ENCODE data around the gene MYF5. TPM values are rescaled to one million over a fixed set of nuclear protein-coding genes. Genes with fewer than 3 reads are reported as not detected.

Gene MYF5
- not detected in 2 replicates for total RNA-seq (2013; cell fraction: nucleolus; rRNA removed)
- not detected in 2 replicates for total RNA-seq (2014; rRNA removed)
- total RNA-seq (2014; rRNA removed; fragmentation: Illumina TruSeq; extraction: Trizol): not detected in 2 replicates
- not detected in 2 replicates for total RNA-seq (2021)
- not detected for polyA plus RNA-seq (2011; ENCODE audit: low read depth)
- polyA plus RNA-seq (2011; rRNA removed): not detected in 2 replicates
- polyA plus RNA-seq (2011; cell fraction: cytosol; rRNA removed): not detected in 2 replicates
- not detected in 2 replicates for polyA plus RNA-seq (2011; cell fraction: nucleus; rRNA removed)
- not detected in 2 replicates for polyA plus RNA-seq (2012)
- not detected in 2 replicates for polyA plus RNA-seq (2014; fragmentation: Illumina TruSeq; extraction: Trizol)
- polyA plus RNA-seq (2014; fragmentation: Nextera tagmentation; extraction: Ambion mirVana): not detected
- polyA plus RNA-seq (2014; rRNA removed): not detected in 2 replicates
- polyA plus RNA-seq (2016; fragmentation: Nextera tagmentation; extraction: Ambion mirVana): not detected
- not detected in 2 replicates for polyA minus RNA-seq (2011; rRNA and poly(A)+ RNA removed)
- polyA minus RNA-seq (2011; cell fraction: cytosol; rRNA and poly(A)+ RNA removed): not detected in 2 replicates
- polyA minus RNA-seq (2011; cell fraction: nucleus; rRNA and poly(A)+ RNA removed): not detected in 2 replicates
- not detected for Bru-seq, nascent RNA
- BruChase-seq, experiment 1, labeled RNA remaining after a 6-hour chase: not detected
- not detected for BruChase-seq, experiment 2, labeled RNA remaining after a 2-hour chase
- long read RNA-seq, experiment 1: 0 reads
- long read RNA-seq, experiment 2: 0 reads

- no peak for TF ChIP-seq FOS (IDR thresholded peaks at IDR 0.05; ENCODE audit: borderline replicate concordance, extremely low read depth, insufficient read length)
- TF ChIP-seq HDAC2 (IDR thresholded peaks at IDR 0.05): no peak
- no peak for TF ChIP-seq STAT3 (IDR thresholded peaks at IDR 0.05; ENCODE audit: low read depth, low read length)
- Histone ChIP-seq H3K4me2 (ENCODE audit: control insufficient read depth, insufficient read depth) (no peak within 1 kb of the TSS), H3K36me3 (ENCODE audit: control insufficient read depth in 2 of 2, insufficient read depth in 2 of 2, low read length in 1 of 2) (no peaks in the 10 kb centered on the region), H3K79me2 (ENCODE audit: control insufficient read depth, insufficient read depth, low read length) (no peaks in the 10 kb centered on the region), H3K4me3 (no peak within 1 kb of the TSS), H3K9ac (ENCODE audit: control insufficient read depth, insufficient read depth, low read length) (no peak within 1 kb of the TSS), H2AFZ (ENCODE audit: control insufficient read depth, low read depth, low read length) (no peak within 1 kb of the TSS), H3K9me3 (replicated peaks; ENCODE audit: control insufficient read depth, insufficient read depth, low read length) (no peaks in the 10 kb centered on the region), H3K27me3 (replicated peaks in 1 of 2; ENCODE audit: control insufficient read depth in 2 of 2, insufficient read depth in 2 of 2, low read length in 1 of 2) (peaks cover 11 to 12% of the 10 kb centered on the region in 2 experiments), H3K4me1 (ENCODE audit: control insufficient read depth, insufficient read depth, low read length) (no peaks in the 10 kb centered on the region), H4K20me1 (ENCODE audit: control insufficient read depth, insufficient read depth) (no peaks in the 10 kb centered on the region), H3K27ac (ENCODE audit: control insufficient read depth, insufficient read depth) (no peak within 1 kb of the TSS)
- intact Hi-C loops (cut with micrococcal nuclease; ENCODE audit: unreplicated experiment) (no loop called here), in situ Hi-C loops (cut with MboI) (no loop called here)
- ChIA-PET CTCF (no interaction called here), RAD21 (ENCODE audit: unreplicated experiment) (no interaction called here), POLR2A (no interaction called here), SMC1A (ENCODE audit: uncharacterized antibody, unreplicated experiment) (no interaction called here)
- 43% methylated on average over 45 of the region's 45 CpGs for WGBS (ENCODE audit: insufficient coverage, insufficient replicate concordance, low lambda C conversion rate, missing lambda C conversion rate)
- BruUV-seq (replicated peaks): no TSS peak
- FAIRE-seq: no peak
- no peak for DNase-seq (ENCODE audit: low read depth, low spot score)
- no peak for ATAC-seq
Measured at GRCh38 chr12:80716696-80717469, at the start of gene MYF5. Gene MYF5 (plus strand): TSS chr12:80716912. CDS start chr12:80717064, 152 bp downstream.

- H3K9me3 ChIP-seq (replicated peaks; ENCODE audit: control insufficient read depth, insufficient read depth, low read length): no peaks in the 10 kb centered on the region
- TF ChIP-seq POU2F2 (IDR thresholded peaks at IDR 0.05; ENCODE audit: borderline replicate concordance, low read depth, low read length) (no peak), SIX5 (IDR thresholded peaks at IDR 0.05; ENCODE audit: low read depth, low read length, severe bottlenecking) (no peak), ZBTB4 (CRISPR knock-in tag; IDR thresholded peaks at IDR 0.05) (no peak), CHD1 (IDR thresholded peaks at IDR 0.05; ENCODE audit: low read depth, low read length) (no peak), IKZF2 (IDR thresholded peaks at IDR 0.05) (no peak), E2F4 (IDR thresholded peaks at IDR 0.05; ENCODE audit: low read depth, low read length) (no peak), ZBED1 (IDR thresholded peaks at IDR 0.05; ENCODE audit: borderline replicate concordance) (no peak), ZNF217 (IDR thresholded peaks at IDR 0.05) (no peak)
Measured at GRCh38 chr12:80670214-80670613, 46.5 kb upstream of the MYF5 start.

More at GRCh38 chr12:80670214-80670613, 46.5 kb upstream of the MYF5 start:
- no TSS peak for BruUV-seq (replicated peaks)
- Histone ChIP-seq H3K4me1 (ENCODE audit: control insufficient read depth, insufficient read depth, low read length) (no peaks in the 10 kb centered on the region), H3K4me3 (no peak overlapping the region), H3K79me2 (ENCODE audit: control insufficient read depth, insufficient read depth, low read length) (no peaks in the 10 kb centered on the region), H3K27ac (ENCODE audit: control insufficient read depth, insufficient read depth) (no peak overlapping the region), H4K20me1 (ENCODE audit: control insufficient read depth, insufficient read depth) (no peaks in the 10 kb centered on the region), H3K27me3 (replicated peaks in 1 of 2; ENCODE audit: control insufficient read depth in 2 of 2, insufficient read depth in 2 of 2, low read length in 1 of 2) (no peaks in the 10 kb centered on the region), H3K36me3 (ENCODE audit: control insufficient read depth in 2 of 2, insufficient read depth in 2 of 2, low read length in 1 of 2) (no peaks in the 10 kb centered on the region), H2AFZ (ENCODE audit: control insufficient read depth, low read depth, low read length) (no peak overlapping the region), H3K4me2 (ENCODE audit: control insufficient read depth, insufficient read depth) (no peak overlapping the region), H3K9ac (ENCODE audit: control insufficient read depth, insufficient read depth, low read length) (no peak overlapping the region)
- WGBS (ENCODE audit: insufficient coverage, insufficient replicate concordance, low lambda C conversion rate, missing lambda C conversion rate): 58% methylated on average over 5 of the region's 5 CpGs
- no peak for ATAC-seq
- DNase-seq (ENCODE audit: low read depth, low spot score): no peak
- POLR2A ChIA-PET: no interaction called here
- SMC1A ChIA-PET (ENCODE audit: uncharacterized antibody, unreplicated experiment): no interaction called here
- RAD21 ChIA-PET (ENCODE audit: unreplicated experiment): no interaction called here
- CTCF ChIA-PET: no interaction called here
- intact Hi-C loops (cut with micrococcal nuclease; ENCODE audit: unreplicated experiment) (no loop called here), in situ Hi-C loops (cut with MboI) (no loop called here)
- no peak for FAIRE-seq

Data from GM12878 (cell line).